ENCODE measurements around the gene KRTAP10-4.
"Not testable (repeated sequence)": the region's sequence is repeated elsewhere in the genome, so short reads cannot be mapped to it uniquely, and the experiment has no call there.

KRTAP10-4 gene

GRCh38 chr21:44558329-44558675, 15.2 kb upstream of the KRTAP10-4 start:
- DNase-seq (ENCODE audit: low spot score): not testable (repeated sequence)

- DNase-seq (ENCODE audit: low spot score): no peak
Measured at GRCh38 chr21:44558695-44559094, 14.8 kb upstream of the KRTAP10-4 start, which contains the start of gene KRTAP10-3. Gene KRTAP10-3 (minus strand): TSS chr21:44558795. CDS start chr21:44558715, 80 bp downstream.

GRCh38 chr21:44564099-44564498, 9.4 kb upstream of the KRTAP10-4 start:
- no peak for DNase-seq (ENCODE audit: low spot score)

- DNase-seq (ENCODE audit: low spot score): no peak
Measured at GRCh38 chr21:44564886-44565598, 8.5 kb upstream of the KRTAP10-4 start.

GRCh38 chr21:44566403-44566802, 7.1 kb upstream of the KRTAP10-4 start:
- no peak for DNase-seq (ENCODE audit: low spot score)

- DNase-seq (ENCODE audit: low spot score): no peak
Measured at GRCh38 chr21:44567481-44568171, 5.9 kb upstream of the KRTAP10-4 start.

- no peak for DNase-seq (ENCODE audit: low spot score)
Measured at GRCh38 chr21:44568261-44568660, 5.3 kb upstream of the KRTAP10-4 start.

- DNase-seq (ENCODE audit: low spot score): no peak
Measured at GRCh38 chr21:44568667-44569556, 4.6 kb upstream of the KRTAP10-4 start.

GRCh38 chr21:44569861-44570517, 3.5 kb upstream of the KRTAP10-4 start:
- DNase-seq (ENCODE audit: low spot score): no peak

GRCh38 chr21:44571296-44571695, 2.2 kb upstream of the KRTAP10-4 start:
- DNase-seq (ENCODE audit: low spot score): no peak

- DNase-seq (ENCODE audit: low spot score): no peak
Measured at GRCh38 chr21:44571844-44572782, 1.4 kb upstream of the KRTAP10-4 start.

- no peak for DNase-seq (ENCODE audit: low spot score)
Measured at GRCh38 chr21:44572959-44573583, 458 bp upstream of the KRTAP10-4 start.

- DNase-seq (ENCODE audit: low spot score): peak; percentile 90
Measured at GRCh38 chr21:44574457-44575306, 1.2 kb downstream of the KRTAP10-4 start.

GRCh38 chr21:44575307-44576024, 1.9 kb downstream of the KRTAP10-4 start:
- DNase-seq (ENCODE audit: low spot score): no peak

GRCh38 chr21:44576025-44576420, 2.5 kb downstream of the KRTAP10-4 start:
- no peak for DNase-seq (ENCODE audit: low spot score)

- no peak for DNase-seq (ENCODE audit: low spot score)
Measured at GRCh38 chr21:44578371-44579055, 5.0 kb downstream of the KRTAP10-4 start.

- DNase-seq (ENCODE audit: low spot score): no peak
Measured at GRCh38 chr21:44579056-44579832, 5.7 kb downstream of the KRTAP10-4 start.

- no peak for DNase-seq (ENCODE audit: low spot score)
Measured at GRCh38 chr21:44579833-44580144, 6.3 kb downstream of the KRTAP10-4 start.
